ENCODE results near the gene MLIP.

Gene MLIP

DNA sequence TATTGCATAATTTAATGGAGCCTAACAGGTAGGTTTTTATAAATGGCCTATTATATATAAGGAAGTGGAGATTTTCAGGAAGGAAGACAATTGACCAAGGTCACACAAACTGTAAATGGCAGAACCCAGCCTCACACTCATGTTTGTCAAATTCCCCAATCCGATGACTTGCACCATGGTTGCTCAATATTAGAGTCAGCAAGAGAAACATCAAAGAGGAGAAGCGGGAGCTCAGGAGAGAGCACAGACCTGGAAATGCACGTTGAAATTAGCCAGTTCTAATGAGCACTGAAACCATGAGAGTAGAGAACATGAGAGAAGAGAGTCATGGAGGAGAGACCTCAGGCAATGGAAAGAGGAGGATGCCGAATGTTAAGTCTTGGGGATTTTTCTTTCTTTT lies 13.5 kb upstream of the MLIP start:
- no peak for DNase-seq

DNA sequence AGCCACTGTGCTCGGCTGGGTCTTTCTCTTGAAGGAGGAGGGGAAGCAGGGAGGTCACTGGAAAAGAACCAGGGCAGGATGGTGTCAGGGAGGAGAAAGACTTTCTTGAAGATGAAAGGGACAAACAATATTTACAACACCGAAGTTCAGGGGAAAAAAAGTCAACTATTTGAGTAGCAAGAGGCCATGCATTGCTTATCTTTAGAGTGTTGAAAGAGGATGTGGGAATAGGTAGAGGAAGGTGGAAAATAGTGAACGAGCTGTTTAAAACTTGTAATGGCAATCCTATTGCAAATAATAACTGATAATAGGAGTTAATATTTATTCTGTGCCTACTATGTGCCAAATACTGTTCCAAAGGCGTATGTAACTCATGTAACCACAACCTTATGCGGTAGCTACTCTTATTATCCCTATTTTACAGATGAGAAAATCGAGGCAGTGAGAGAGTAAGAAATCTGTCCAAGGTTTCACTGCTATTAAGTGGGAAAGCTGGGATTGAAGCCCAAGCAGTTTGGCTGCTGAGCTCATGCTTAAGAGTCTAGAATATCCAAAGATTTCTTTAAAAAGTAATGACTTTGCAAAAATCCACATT lies 12.7 kb upstream of the MLIP start:
- no peak for DNase-seq

DNA sequence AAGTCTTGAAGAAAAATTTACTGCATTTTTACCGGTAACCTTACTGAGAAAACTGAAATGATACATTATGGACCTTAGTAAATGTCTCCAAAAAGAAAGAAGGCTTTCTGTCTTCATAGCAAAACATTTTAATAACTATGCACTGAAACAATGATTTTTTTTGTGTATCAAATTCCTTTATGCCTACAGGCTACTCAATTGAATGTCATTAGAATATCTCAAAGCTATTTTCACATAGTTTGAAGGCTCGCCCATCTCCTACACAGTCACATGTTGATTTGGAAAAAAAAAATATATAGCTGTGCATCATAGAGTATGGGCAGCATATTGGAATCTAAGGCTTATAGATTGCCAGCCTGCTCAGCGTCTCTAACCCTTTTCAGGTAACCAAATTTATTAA lies 12.0 kb upstream of the MLIP start:
- no peak for DNase-seq

DNA sequence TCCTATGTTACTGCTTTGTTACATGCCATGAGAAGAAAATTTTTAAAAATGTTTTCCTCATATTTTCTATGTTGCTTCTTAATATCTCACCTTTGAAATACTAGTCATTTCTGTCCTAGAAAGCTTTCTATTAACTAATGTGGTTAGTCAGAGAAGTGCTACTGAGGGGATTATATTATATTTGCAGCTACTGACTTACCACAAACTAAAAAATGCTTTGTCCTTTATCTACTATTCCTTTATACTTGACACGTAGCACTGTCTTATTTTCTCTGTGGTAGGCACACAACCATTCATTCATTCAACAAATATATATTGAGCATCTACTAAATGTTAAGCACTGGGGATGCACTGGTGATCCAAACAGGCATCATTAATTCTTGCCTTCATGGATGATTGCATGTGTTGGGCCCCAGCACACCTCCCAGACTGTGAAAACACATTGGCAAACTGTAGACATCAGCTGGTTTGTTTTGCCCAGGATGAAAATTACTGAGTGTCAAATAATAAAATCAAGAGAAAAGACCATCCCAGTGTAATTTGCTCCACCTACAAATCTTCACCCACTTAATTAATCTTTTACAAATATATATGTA lies 10.7 kb upstream of the MLIP start:
- no peak for DNase-seq

DNA sequence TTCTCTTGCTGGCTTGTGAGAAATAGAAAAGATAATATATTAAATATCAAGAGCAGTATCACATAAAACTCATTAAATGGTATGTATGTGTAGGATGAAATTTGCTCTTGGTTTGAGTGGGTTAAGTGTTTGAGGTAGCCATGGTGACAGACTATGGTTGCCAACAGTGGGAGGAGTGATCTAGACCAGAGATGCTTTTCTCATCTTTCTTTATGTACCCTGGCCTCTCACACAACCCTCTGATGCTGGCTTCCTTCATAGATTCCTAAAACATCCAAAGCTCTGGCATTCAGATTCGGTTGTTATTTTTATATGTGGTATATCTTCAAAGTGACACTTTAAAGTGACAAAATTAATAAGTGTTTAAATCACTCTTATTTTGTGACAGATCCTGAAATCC lies 9.0 kb upstream of the MLIP start:
- DNase-seq: no peak

GRCh38 chr6:54103497-54103896 lies 7.7 kb upstream of the MLIP start:
- DNase-seq: no peak

DNA sequence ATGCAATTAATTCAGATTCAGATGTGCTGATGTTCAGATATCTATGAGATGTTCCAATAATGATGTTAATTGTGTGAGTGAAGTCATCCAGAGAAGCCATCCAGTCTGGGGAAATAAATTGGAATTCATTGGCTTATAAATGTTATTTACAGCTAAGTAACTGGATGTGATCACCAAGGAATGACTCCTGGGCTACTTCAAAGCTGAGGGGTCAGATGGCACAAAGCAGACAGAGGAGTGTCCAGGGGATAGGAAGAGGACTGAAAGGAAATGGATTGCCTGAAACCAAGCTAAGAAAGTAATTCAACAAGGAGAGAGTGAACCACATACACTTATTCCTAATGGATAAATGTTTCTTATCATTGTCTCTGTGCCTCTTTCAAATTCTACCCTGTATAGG lies 4.5 kb upstream of the MLIP start:
- DNase-seq: no peak

GRCh38 chr6:54107470-54108090 lies 3.7 kb upstream of the MLIP start:
- DNase-seq: no peak

DNA sequence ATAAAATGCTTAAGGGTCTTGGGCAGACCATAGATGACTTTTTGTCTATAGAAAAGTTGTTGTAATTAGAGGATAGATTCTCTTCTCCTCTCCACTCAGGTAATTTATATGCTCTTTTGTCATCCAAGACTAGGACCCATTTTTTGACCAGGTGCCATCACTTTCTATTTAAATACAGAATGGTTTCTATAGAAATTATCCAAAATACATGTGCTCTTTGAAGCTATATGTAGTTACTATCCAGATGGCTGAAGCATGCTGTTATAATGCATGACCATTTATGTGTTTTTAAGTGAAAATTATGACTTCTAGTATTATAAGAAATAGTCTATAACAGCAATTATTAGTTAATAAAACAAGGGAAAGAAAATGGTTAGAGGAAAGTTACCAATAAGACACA lies 3.0 kb upstream of the MLIP start:
- DNase-seq: no peak

GRCh38 chr6:54109586-54109985 lies 1.7 kb upstream of the MLIP start:
- DNase-seq: no peak

GRCh38 chr6:54112151-54112650 lies 958 bp downstream of the MLIP start:
- no peak for DNase-seq

DNA sequence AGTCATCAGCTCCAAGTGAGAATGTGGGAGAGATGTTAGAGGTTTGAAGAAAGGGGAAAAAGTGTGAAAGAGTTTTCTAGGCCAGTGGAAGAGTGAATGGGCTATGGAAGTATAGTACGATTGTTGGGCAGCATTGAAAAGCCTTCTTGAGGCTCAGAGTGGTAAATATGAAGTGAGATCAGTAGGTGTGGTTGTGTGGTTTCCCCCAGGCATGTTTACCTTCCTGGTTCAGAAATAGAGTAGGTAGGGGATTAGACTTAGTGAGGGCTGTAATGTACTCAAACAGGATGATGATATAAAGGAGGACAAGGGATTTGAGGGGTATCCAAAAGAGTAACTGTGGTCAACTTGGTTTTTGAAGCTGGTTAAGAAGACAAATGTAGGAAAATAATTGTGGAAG lies 3.7 kb downstream of the MLIP start:
- no peak for DNase-seq

DNA sequence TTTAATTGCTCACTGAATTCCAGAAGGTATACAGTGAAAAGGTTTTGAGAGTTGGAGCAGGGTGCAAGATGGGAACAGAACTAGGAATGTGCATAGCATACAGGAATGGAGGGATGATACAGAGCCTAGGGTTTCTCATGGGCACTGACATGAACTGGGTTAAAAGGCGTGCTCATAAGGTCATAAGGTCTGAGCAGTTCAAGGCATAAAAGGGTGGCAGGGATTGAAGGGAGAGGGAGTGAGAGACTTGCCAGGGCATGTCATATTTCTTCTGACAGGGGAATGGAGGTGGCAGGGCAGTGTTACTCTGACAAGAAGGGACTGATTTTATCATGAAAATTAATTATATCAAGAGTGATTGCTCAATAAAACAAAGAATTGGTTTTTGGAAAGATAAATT lies 4.7 kb downstream of the MLIP start:
- no peak for DNase-seq

DNA sequence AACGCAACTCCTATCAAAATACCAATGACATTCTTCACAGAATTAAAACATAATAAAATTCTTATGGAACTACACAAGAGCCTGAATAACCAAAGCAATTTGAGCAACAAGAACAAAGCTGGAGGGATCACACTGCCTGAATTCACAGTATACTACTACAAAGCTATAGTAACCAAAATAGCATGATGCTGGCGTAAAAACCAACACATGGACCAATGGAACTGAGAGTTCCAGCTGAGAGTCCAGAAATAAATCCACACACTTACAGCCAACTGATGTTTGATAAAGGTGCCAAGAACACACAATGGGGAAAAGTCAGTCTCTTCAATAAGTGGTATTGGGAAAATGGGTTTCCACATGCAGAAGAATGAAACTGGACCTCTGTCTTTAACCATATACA lies 6.9 kb downstream of the MLIP start:
- no peak for DNase-seq

DNA sequence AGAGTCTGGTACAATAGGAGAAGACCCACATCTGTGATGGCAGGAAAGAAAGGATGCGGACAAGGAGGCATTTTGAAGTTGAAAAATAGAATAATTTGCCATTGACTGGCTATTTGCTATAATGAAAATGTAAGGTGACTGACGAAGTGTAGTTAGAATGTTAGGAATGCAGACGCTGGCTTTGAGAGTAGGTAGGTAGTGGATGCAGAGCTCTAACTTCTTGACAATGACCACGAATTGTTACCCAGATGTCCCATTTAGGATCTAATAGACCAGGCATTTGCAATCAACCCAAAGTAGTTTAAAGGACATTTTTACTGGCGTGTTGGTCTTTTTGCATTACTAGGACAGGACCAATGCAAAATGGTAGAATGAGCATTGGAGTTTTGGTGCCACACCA lies 14.2 kb downstream of the MLIP start:
- no peak for DNase-seq

- DNase-seq: no peak
These were observed 18.9 kb downstream of the MLIP start for GRCh38 chr6:54130179-54130578.

DNA sequence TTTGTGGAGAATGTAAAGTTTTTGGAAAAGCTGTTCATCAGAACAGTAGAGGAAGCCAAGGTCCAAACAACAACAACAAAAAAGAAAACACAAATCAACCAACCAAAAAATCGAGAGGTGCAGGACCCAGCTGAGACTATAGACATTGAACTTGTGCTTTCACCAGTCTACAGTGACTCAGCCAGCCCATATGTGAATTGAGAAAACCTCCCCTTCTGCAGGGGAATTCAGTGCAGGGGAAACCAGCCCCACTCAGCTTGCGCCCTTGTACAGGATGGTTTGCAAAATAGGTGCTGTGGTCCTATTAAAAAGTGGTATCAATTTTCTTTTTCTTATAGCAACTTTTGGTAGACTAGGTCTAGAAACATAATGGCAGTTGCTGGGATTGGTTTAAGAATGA lies 21.3 kb downstream of the MLIP start:
- no peak for DNase-seq

DNA sequence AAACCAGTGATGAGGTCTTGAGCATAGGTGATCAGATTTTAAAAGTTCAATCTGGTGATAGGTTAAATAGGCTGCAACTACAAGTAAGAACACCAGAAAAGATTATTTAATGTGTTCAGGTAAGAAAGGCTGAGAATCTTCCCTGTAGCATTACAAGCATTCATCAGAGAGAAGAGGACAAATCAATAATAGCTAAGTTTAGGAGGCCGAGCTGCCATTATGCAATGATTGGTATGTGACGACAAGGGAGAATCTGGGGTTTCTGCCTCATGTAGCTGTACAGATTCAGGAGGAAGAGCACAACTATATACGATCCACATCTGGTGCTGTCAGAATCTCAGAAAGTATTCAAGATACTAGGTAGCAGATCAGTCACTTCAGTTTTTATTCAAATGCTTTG lies 21.9 kb downstream of the MLIP start:
- DNase-seq: no peak

DNA sequence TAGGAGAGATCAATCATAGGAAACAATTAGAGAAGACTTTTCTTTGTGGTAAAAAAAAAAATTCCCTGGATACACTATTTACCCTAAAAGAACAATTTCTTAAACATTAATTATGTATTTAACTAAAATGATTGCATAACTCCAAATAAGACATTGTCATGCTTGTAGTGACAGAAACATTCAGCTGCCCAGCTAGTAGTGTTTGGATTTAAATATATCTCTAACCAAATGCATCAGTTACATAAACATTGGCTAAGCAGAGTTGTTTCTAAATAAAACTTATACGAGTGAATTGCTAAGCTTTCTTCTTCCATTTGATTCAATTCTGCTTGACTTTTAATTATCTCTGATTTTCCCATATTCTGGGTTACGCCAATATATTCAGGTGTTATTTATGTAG lies 23.7 kb downstream of the MLIP start:
- no peak for DNase-seq

GRCh38 chr6:54135665-54136369 lies 24.6 kb downstream of the MLIP start:
- DNase-seq: no peak

DNA sequence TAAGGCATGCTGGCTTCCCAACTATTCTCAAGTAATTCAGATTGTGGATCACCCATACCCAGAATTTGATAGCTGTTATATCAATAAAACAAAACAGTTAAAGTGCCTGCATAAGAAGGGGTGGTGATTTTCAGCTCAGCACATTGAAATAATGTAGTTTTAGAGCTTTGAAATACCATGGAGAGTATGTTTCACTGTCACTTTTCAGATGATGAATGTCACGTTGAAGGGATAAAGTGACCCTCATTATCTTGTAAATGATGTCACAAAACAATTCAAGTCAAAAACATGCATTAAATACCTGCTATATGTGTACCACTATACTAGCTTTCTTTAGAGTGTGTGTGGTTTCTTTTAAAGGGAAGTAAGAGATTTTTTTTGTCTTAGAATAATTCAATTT lies 27.6 kb downstream of the MLIP start:
- DNase-seq: no peak

DNA sequence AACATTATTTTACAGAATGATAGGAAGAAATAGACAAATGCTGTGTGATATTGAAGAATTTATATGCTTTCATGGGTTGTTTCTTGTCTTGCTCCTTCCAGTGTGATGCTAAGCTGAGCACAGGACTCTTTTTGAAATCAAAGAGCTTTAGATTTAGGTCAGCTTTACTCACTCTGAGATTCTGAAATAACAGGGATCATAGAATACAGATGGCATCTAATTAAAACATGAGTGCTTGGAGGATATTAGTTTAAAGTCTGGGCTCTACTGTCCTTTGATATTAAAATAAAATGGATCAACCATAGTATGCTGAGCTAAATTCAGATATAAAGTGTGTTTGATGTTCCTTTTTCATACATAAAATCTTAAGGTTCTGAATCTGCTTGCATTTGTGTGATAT lies 29.6 kb downstream of the MLIP start:
- no peak for DNase-seq

- no peak for DNase-seq
These were observed 31.8 kb downstream of the MLIP start for GRCh38 chr6:54142889-54143519.
